Neural progenitor cell (in vitro differentiated cells): Measurements from ENCODE around the gene CD55. TPM values are rescaled to one million over a fixed set of nuclear protein-coding genes. Genes with fewer than 3 reads are reported as not detected.

ENCODE experiments used
- DNase-seq: peaks from one replicate; pipeline ENCODE4 v3.0.0-alpha.2; 2016; ENCODE audit warnings: low spot score
- H2AFZ ChIP-seq: fragments of 200-600 bp; sonication (generic); replicated peaks from 2 replicates; pipeline ENCODE4 v1.6.1; 2016; ENCODE audit warnings: antibody characterized with exemption
- H3F3A ChIP-seq: fragments of 200-600 bp; sonication (generic); 2 replicates; pipeline ENCODE4 v1.6.1; 2016; ENCODE audit warnings: antibody characterized with exemption, low read depth
- H3K27ac ChIP-seq: fragments of 200-600 bp; sonication (generic); 2 replicates; pipeline ENCODE4 v1.5.1; 2016; ENCODE audit warnings: mild to moderate bottlenecking
- H3K27me3 ChIP-seq: fragments of 200-600 bp; sonication (generic); 2 replicates; pipeline ENCODE4 v1.6.1; 2016; ENCODE audit warnings: mild to moderate bottlenecking, moderate library complexity
- H3K36me3 ChIP-seq: fragments of 200-600 bp; sonication (generic); 2 replicates; pipeline ENCODE4 v1.5.1; 2016
- H3K4me1 ChIP-seq: fragments of 200-600 bp; sonication (generic); 2 replicates; pipeline ENCODE4 v1.6.1; 2016; ENCODE audit warnings: mixed run types
- H3K4me2 ChIP-seq: fragments of 200-600 bp; sonication (generic); 2 replicates; pipeline ENCODE4 v1.6.1; 2016
- H3K4me3 ChIP-seq: fragments of 200-600 bp; sonication (generic); 2 replicates; pipeline ENCODE4 v1.5.1; 2016
- H3K79me2 ChIP-seq: fragments of 200-600 bp; sonication (generic); 2 replicates; pipeline ENCODE4 v1.6.1; 2016; ENCODE audit warnings: low read depth
- H3K9ac ChIP-seq: fragments of 200-600 bp; sonication (generic); 2 replicates; pipeline ENCODE4 v1.6.1; 2016
- H3K9me3 ChIP-seq: fragments of 200-600 bp; sonication (generic); 2 replicates; pipeline ENCODE4 v1.5.1; 2016; ENCODE audit warnings: low read depth
- H4K20me1 ChIP-seq: fragments of 200-600 bp; sonication (generic); 2 replicates; pipeline ENCODE4 v1.6.1; 2016; ENCODE audit warnings: low read depth
- H3K27ac Mint-ChIP-seq: 3 replicates; pipeline ENCODE4 v1.8.0; 2021; ENCODE audit warnings: mixed read lengths
- H3K27me3 Mint-ChIP-seq: 2 replicates; pipeline ENCODE4 v1.8.0; 2022; ENCODE audit warnings: low read depth, mild to moderate bottlenecking, inconsistent platforms, moderate library complexity, mixed read lengths; ENCODE audit not compliant: insufficient read depth
- H3K36me3 Mint-ChIP-seq: 3 replicates; pipeline ENCODE4 v1.8.0; 2021; ENCODE audit warnings: mixed read lengths
- H3K4me1 Mint-ChIP-seq: 3 replicates; pipeline ENCODE4 v1.8.0; 2021; ENCODE audit warnings: mixed read lengths
- H3K4me3 Mint-ChIP-seq: 3 replicates; pipeline ENCODE4 v1.8.0; 2021; ENCODE audit warnings: mild to moderate bottlenecking, moderate library complexity, mixed read lengths
- H3K9me3 Mint-ChIP-seq: 3 replicates; pipeline ENCODE4 v1.8.0; 2020; ENCODE audit warnings: mixed read lengths
- CTCF ChIP-seq: fragments of 200-600 bp; sonication (generic); IDR thresholded peaks from 2 replicates; pipeline ENCODE4 v1.5.1; 2017; ENCODE audit warnings: antibody characterized with exemption, mild to moderate bottlenecking
- EZH2 ChIP-seq: fragments of 200-600 bp; sonication (generic); IDR thresholded peaks from 2 replicates; pipeline ENCODE4 v1.6.1; 2017; ENCODE audit warnings: antibody characterized with exemption, mild to moderate bottlenecking, moderate library complexity
- EZH2phosphoT487 ChIP-seq: fragments of 200-600 bp; sonication (generic); IDR thresholded peaks from 2 replicates; pipeline ENCODE4 v1.6.1; 2017; ENCODE audit warnings: antibody characterized with exemption
- total RNA-seq: library from RNA; depleted of rRNA; stranded (reverse); fragments of >200 nt; gene quantifications from 2 replicates; pipeline ENCODE4 v1.2.3, GENCODE V29; 2015; ENCODE audit warnings: low replicate concordance

CD55 gene
- total RNA-seq, 1 donor from 2014 or later, result 11.5 TPM

GRCh38 chr1:207361889-207362288, 40.4 kb downstream of the CD55 start:
- H3F3A ChIP-seq, result no peaks in the 10 kb centered on the region
- H3K27ac Mint-ChIP-seq, result no peak overlapping the region
- no peak overlapping the region for H3K4me3 Mint-ChIP-seq
- no peaks in the 10 kb centered on the region for H3K36me3 ChIP-seq
- TF ChIP-seq CTCF (no peak), EZH2 (no peak), EZH2phosphoT487 (no peak)
- H3K36me3 Mint-ChIP-seq, result no peaks in the 10 kb centered on the region
- H3K4me2 ChIP-seq, result no peak overlapping the region
- no peak for DNase-seq
- no peaks in the 10 kb centered on the region for H3K79me2 ChIP-seq
- H4K20me1 ChIP-seq, result no peaks in the 10 kb centered on the region
- H3K27ac ChIP-seq, result no peak overlapping the region
- no peak overlapping the region for H3K4me3 ChIP-seq
- H3K9me3 Mint-ChIP-seq, result no peaks in the 10 kb centered on the region
- H3K27me3 Mint-ChIP-seq, result no peaks in the 10 kb centered on the region
- no peak overlapping the region for H2AFZ ChIP-seq
- H3K9me3 ChIP-seq, result no peaks in the 10 kb centered on the region
- H3K9ac ChIP-seq, result no peak overlapping the region
- H3K27me3 ChIP-seq, result no peaks in the 10 kb centered on the region
- H3K4me1 Mint-ChIP-seq, result no peaks in the 10 kb centered on the region
- no peaks in the 10 kb centered on the region for H3K4me1 ChIP-seq

- Mint-ChIP-seq H3K4me3 (no peak overlapping the region), H3K36me3 (no peaks in the 10 kb centered on the region), H3K4me1 (no peaks in the 10 kb centered on the region), H3K27ac (no peak overlapping the region), H3K9me3 (no peaks in the 10 kb centered on the region), H3K27me3 (no peaks in the 10 kb centered on the region)
- H3K36me3 ChIP-seq, result no peaks in the 10 kb centered on the region
- H3K27me3 ChIP-seq, result no peaks in the 10 kb centered on the region
- no peaks in the 10 kb centered on the region for H3K9me3 ChIP-seq
- H4K20me1 ChIP-seq, result no peaks in the 10 kb centered on the region
- H2AFZ ChIP-seq, result no peak overlapping the region
- TF ChIP-seq EZH2 (no peak), EZH2phosphoT487 (no peak)
- no peaks in the 10 kb centered on the region for H3F3A ChIP-seq
- H3K9ac ChIP-seq, result no peak overlapping the region
- DNase-seq, result no peak
- H3K79me2 ChIP-seq, result no peaks in the 10 kb centered on the region
- no peaks in the 10 kb centered on the region for H3K4me1 ChIP-seq
- H3K27ac ChIP-seq, result no peak overlapping the region
- no peak overlapping the region for H3K4me2 ChIP-seq
- no peak overlapping the region for H3K4me3 ChIP-seq
These were observed 41.7 kb downstream of the CD55 start for GRCh38 chr1:207362962-207363860.

GRCh38 chr1:207363871-207364270, 42.4 kb downstream of the CD55 start:
- no peaks in the 10 kb centered on the region for H3K36me3 ChIP-seq
- H3K9me3 ChIP-seq, result no peaks in the 10 kb centered on the region
- no peak overlapping the region for H3K4me3 ChIP-seq
- no peak overlapping the region for H3K9ac ChIP-seq
- H3K4me3 Mint-ChIP-seq, result no peak overlapping the region
- no peak overlapping the region for H3K27ac Mint-ChIP-seq
- no peak overlapping the region for H2AFZ ChIP-seq
- H3K36me3 Mint-ChIP-seq, result no peaks in the 10 kb centered on the region
- no peaks in the 10 kb centered on the region for H3K9me3 Mint-ChIP-seq
- no peaks in the 10 kb centered on the region for H3K4me1 ChIP-seq
- no peak overlapping the region for H3K4me2 ChIP-seq
- H3K27me3 ChIP-seq, result no peaks in the 10 kb centered on the region
- no peaks in the 10 kb centered on the region for H3K27me3 Mint-ChIP-seq
- no peak for TF ChIP-seq EZH2
- H3K27ac ChIP-seq, result no peak overlapping the region
- H3K79me2 ChIP-seq, result no peaks in the 10 kb centered on the region
- H3F3A ChIP-seq, result no peaks in the 10 kb centered on the region
- DNase-seq, result no peak
- no peaks in the 10 kb centered on the region for H4K20me1 ChIP-seq
- no peaks in the 10 kb centered on the region for H3K4me1 Mint-ChIP-seq

GRCh38 chr1:207364614-207365013, 43.1 kb downstream of the CD55 start:
- Histone ChIP-seq H3K4me3 (no peak overlapping the region), H3F3A (no peaks in the 10 kb centered on the region), H2AFZ (no peak overlapping the region), H3K36me3 (no peaks in the 10 kb centered on the region), H3K27ac (no peak overlapping the region), H3K9ac (no peak overlapping the region), H3K79me2 (no peaks in the 10 kb centered on the region), H3K9me3 (no peaks in the 10 kb centered on the region), H3K4me2 (no peak overlapping the region), H4K20me1 (no peaks in the 10 kb centered on the region), H3K27me3 (no peaks in the 10 kb centered on the region), H3K4me1 (no peaks in the 10 kb centered on the region)
- TF ChIP-seq EZH2phosphoT487, result no peak
- TF ChIP-seq EZH2, result no peak
- no peak for TF ChIP-seq CTCF
- no peaks in the 10 kb centered on the region for H3K36me3 Mint-ChIP-seq
- no peaks in the 10 kb centered on the region for H3K4me1 Mint-ChIP-seq
- H3K27ac Mint-ChIP-seq, result no peak overlapping the region
- no peaks in the 10 kb centered on the region for H3K27me3 Mint-ChIP-seq
- H3K4me3 Mint-ChIP-seq, result no peak overlapping the region
- no peaks in the 10 kb centered on the region for H3K9me3 Mint-ChIP-seq
- no peak for DNase-seq
